Measurements from ENCODE around the gene ABCA13.

GRCh38 chr7:48563334-48563733 lies 392.1 kb downstream of the ABCA13 start:
- TF ChIP-seq EZH2 (IDR thresholded peaks at IDR 0.05; ENCODE audit: insufficient read depth, poor library complexity, severe bottlenecking) (no peak), EZH2phosphoT487 (IDR thresholded peaks at IDR 0.05; ENCODE audit: insufficient read depth, low read depth) (no peak)

Data from GM23248 (cell line).